GM20431 (cell line): Measurements from ENCODE around the gene ARID4B.
"Not testable (repeated sequence)": the region's sequence is repeated elsewhere in the genome, so short reads cannot be mapped to it uniquely, and the experiment has no call there.

Source experiments
- in situ Hi-C: fragments of 300-500 bp; cut with MseI, MboI; formaldehyde crosslinking; loops from one replicate; pipeline ENCODE4 v1.15.0; 2020; ENCODE audit warnings: low sequenced_read_pairs; ENCODE audit not compliant: unreplicated experiment

ARID4B gene

DNA sequence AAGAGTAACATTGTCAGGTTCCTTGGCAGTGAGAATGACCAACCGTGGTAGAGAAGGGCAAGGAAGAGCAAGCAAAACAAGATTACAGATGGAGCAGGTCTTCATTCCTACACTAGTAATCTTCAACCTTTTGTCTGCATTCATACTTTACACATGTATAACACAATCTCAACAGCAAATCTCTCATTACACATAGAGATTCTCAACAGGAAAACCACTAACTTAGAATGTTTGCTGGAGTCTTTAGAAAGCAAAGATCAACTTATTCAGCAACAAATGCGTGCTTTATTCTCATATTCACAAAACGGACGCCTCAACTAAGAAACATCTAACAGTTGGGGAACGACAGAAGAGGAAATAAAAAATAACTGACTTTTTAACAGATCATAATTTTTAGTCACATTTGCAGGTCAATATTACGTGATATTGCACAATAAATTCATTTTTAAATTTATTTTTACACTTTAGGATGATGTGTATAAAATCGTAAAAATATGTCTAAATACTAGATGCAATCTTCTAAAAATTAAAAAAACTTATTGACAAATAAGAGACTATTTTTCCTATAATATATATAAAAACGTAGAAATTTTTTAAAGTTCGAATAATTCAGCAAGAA lies 82.9 kb downstream of the ARID4B start:
- in situ Hi-C loops = no loop called here

GRCh38 chr1:235240960-235241359 lies 87.0 kb downstream of the ARID4B start:
- in situ Hi-C loops = no loop called here

- in situ Hi-C loops = no loop called here
Observed at GRCh38 chr1:235239851-235240250, 88.1 kb downstream of the ARID4B start.

- in situ Hi-C loops = no loop called here
Observed at GRCh38 chr1:235238558-235238957, 89.4 kb downstream of the ARID4B start.

DNA sequence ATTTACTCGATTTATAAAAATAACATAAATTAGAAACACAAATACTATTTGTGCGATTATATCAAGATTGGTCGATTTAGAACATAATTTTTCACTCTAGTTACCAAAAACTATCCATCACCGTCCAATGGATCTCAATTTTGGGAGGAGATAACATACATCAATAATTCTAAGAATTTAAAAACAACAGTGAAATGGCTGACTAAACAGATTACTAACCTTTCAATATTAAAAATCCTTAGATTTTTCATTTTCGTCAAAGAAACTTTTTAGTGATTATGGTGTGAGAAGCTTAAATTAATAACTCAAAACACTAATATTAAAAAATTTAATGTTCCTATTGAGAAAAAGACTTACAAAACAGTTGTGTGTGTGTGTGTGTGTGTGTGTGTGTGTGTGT lies 91.9 kb downstream of the ARID4B start:
- in situ Hi-C loops = no loop called here

DNA sequence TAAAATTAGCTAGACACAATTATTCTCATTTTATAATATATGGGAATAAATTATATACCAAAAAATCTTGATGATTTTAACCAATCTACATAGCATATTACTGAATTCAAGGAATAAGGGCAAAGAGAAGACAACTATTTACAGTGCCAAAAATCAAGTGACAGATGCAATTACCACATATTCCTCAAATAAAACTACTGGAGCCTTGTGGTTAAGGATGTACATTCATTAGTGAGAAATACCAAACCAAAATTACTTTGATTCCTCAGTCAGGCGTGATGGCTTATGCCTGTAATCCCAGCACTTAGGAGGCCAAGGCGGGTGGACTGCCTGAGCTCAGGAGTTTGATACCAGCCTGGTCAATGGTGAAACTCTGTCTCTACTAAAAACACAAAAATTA lies 98.1 kb downstream of the ARID4B start:
- in situ Hi-C loops = no loop called here

- in situ Hi-C loops = no loop called here
Observed at GRCh38 chr1:235227414-235227813, 100.6 kb downstream of the ARID4B start.

DNA sequence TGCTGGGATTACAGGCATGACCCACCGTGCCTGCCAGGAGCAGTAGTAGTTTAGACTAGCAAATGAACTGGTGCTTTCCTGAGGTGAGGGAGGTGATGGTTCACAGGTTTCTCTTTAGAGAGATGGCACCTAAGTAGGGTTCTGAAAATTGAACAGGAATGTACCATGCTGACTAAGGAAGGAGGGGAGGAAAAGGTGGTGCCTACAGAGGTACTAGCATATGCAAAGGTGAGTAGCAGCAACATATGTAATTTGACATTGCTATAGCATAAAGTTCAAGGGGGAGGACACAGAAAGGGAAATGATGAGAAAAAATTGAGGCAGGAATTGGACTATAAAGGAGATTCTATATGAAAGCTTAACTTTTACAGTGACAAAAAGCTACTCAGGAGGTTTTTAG lies 101.0 kb downstream of the ARID4B start:
- in situ Hi-C loops = no loop called here

GRCh38 chr1:235225299-235225698 lies 102.7 kb downstream of the ARID4B start:
- in situ Hi-C loops = no loop called here

DNA sequence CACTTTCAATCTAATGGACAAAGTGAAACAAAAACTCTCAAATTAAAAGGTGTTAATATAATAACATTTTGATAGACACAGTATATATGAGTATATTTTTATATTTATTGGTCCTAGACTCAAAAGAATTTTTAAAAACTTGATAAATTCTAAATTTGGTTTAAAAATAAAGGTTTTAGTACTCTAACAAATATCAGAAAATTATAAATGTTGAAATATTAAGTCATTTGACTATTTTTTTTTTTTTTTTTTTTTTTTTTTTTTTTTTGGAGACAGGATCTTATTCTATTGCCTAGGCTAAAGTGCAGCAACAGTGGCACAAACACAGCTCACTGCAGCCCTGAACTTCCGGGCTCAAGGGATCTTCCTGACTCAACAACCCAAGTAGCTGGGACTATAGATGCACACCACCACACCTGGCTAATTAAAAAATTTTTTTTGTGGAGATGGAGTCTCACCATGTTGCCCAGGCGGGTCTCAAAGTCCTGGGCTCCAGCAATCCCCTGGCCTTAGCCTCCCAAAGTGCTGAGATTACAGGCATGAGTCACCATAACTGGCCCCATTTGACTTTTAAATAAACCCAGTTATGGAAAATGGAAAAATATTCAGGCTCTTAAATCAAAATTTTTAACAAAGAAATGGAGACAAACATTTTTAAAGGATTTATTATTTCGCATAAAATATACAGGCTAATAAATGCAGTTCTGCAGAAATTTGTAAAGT lies 106.2 kb downstream of the ARID4B start:
- in situ Hi-C loops = no loop called here

DNA sequence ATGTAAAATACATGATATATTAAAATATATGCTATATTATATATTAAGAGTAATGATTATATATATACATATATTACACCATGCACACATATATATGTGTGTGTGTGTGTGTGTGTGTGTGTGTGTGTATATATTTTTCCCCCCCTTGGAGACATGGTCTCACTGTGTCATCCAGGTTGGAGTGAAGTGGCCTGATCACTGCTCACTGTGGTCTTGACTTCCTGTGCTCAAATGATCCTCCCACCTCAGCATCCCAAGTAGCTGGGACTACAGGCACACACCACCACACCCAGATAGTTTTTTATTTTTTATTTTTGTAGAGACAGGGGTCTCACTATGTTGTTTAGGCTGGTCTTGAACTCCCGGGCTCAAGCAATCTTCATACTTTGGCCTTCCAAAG lies 112.5 kb downstream of the ARID4B start:
- in situ Hi-C loops = no loop called here

DNA sequence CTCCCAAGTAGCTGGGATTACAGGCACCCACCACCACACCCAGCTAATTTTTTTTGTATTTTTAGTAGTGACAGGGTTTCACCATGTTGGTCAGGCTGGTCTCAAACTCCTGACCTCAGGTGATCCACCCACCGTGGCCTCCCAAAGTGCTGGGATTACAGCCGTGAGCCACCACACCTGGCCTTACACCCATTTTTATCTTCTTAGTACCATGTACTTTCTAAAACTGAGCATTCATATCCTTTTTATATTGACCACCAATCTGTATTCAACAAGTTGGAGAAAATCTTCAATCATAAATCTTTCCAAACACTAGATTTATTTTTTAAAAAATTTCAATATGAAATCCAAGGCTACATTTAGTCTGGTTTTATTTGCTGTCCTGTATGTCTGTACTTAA lies 113.0 kb downstream of the ARID4B start:
- in situ Hi-C loops = not testable (repeated sequence)

GRCh38 chr1:235213752-235214151 lies 114.2 kb downstream of the ARID4B start:
- in situ Hi-C loops = no loop called here

- in situ Hi-C loops = no loop called here
Observed at GRCh38 chr1:235211517-235211916, 116.5 kb downstream of the ARID4B start.

DNA sequence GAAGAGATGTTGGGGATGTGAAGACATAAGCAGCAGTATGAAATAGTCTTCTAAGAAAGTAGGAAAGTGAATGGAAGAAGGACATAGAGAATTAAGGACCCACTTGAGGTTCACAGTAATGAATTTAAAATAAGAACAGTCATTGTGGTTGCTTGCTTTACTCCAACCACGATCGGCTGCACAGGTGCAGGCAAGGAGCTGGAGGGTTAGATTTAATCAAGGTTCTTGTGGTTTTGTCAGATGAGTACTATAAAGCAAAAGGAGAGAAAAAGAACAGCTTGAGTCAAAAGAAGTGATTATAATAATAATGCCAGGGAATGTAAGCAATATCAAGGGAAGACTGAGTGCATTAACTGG lies 120.8 kb downstream of the ARID4B start:
- in situ Hi-C loops = no loop called here

GRCh38 chr1:235206533-235207208 lies 121.3 kb downstream of the ARID4B start:
- in situ Hi-C loops = no loop called here

DNA sequence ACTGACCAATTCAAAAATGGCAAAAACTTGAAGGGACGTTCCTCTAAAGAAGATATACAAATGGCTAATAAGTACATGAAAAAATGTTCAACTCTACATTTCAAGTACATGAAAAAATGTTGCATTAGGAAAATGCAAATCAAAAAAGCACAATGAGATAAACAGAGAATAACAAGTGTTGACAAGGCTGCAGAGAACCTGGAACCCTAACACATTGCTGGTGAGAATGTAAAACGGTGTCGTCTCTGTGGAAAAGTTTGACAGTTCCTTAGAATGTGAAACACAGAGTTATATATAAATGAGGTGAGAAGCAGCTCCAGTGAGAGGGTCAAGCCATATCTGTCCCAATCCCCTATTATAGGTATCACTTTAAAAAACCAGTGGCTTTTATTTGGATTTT lies 122.3 kb downstream of the ARID4B start:
- in situ Hi-C loops = no loop called here

DNA sequence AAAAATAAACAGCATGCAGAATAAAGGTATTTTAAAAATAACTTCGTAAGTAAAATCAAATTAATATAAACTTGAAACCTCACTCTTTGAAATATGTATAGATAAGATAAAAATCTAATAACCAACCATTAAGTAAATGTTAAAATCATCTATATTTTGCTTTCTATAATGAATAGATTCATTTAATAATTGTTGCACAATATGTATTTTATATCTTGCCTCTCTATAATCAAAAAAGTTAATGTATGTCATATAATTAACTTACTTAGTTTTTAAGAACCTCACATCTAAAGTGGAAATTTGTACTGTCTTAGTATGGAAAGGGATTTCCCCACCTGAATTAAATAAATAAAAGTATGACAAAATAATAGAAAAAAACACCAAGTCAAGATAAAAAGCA lies 124.6 kb downstream of the ARID4B start:
- in situ Hi-C loops = no loop called here

DNA sequence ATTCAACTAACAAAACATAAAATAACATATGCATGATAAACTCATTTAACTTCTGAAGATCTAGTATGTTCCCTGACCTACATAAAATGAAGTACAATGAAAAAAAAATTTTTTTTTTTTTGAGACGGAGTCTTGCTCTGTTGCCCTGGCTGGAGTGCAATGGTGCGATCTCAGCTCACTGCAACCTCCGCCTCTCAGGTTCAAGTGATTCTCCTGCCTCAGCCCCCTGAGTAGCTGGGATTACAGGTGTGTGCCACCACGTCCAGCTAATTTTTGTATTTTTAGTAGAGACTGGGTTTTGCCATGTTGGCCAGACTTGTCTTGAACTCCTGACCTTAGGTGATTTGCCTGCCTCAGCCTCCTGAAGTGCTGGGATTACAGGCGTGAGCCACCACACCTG lies 125.5 kb downstream of the ARID4B start:
- in situ Hi-C loops = not testable (repeated sequence)

- in situ Hi-C loops = no loop called here
Observed at GRCh38 chr1:235199441-235199840, 128.5 kb downstream of the ARID4B start.

DNA sequence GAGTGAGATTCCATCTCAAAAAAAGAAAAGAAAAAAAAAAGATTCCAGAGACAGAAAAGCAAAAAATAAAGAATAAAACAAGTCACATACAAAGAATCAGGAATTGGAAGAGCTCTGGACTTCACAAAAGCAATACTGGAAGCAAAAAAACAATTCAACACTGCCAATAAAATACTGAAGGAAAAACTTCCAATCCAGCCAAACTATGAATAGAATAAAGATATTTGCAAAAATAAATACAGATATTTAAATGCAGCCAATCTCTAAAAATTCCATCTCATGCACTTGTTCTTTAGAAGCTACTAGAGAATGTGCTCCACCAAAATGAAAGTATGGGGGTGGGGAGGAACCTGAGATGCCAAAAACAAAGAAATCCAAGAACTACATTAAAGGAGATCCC lies 137.5 kb downstream of the ARID4B start:
- in situ Hi-C loops = no loop called here

DNA sequence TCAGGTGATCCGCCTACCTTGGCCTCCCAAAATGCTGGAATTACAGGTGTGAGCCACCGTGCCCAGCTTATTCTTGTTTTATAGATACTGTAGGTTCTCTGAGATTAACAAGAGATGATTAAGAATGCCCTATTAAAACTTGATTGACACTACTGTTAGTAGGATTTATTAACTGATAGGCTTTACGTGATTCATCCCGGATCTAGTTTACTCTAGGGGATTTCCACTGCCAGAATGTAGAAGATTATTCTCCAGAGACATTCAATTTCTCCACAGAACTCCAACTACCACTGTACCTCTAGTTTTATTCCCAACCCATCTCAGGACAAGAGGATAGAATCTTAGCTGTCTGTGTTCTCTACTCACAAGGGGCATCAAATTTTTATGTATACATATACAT lies 140.7 kb downstream of the ARID4B start:
- in situ Hi-C loops = no loop called here
